HepG2 (cell line): ENCODE data around the gene EIF6. TPM values are rescaled to one million over a fixed set of nuclear protein-coding genes. Genes with fewer than 3 reads are reported as not detected.

ENCODE experiments used
- BCL6 ChIP-seq: IDR thresholded peaks from 2 replicates; pipeline ENCODE4 v1.6.1; 2016; ENCODE audit warnings: missing genetic modification reagents, missing compliant biosample characterization
- CEBPG ChIP-seq: IDR thresholded peaks from 2 replicates; pipeline ENCODE4 v1.6.1; 2016
- ELF4 ChIP-seq: sonication (generic); formaldehyde crosslinking; IDR thresholded peaks from 2 replicates; pipeline ENCODE4 v1.5.0; 2020; ENCODE audit warnings: missing genetic modification reagents, mild to moderate bottlenecking, moderate library complexity, borderline replicate concordance
- GMEB1 ChIP-seq: sonication (generic); formaldehyde crosslinking; IDR thresholded peaks from 2 replicates; pipeline ENCODE4 v1.5.1; 2020; ENCODE audit warnings: missing genetic modification reagents, mild to moderate bottlenecking, borderline replicate concordance
- HDAC2 ChIP-seq: sonication (generic); formaldehyde crosslinking; IDR thresholded peaks from 2 replicates; pipeline ENCODE4 v1.4.0; 2020; ENCODE audit warnings: missing genetic modification reagents
- HMGA1 ChIP-seq: sonication (generic); formaldehyde crosslinking; conservative IDR thresholded peaks from 2 replicates; pipeline ENCODE4 v1.4.0; 2020; ENCODE audit warnings: missing genetic modification reagents
- MED8 ChIP-seq: sonication (generic); formaldehyde crosslinking; IDR thresholded peaks from 2 replicates; pipeline ENCODE4 v1.8.1; 2023; ENCODE audit warnings: mild to moderate bottlenecking, missing genetic modification reagents; ENCODE audit not compliant: insufficient replicate concordance
- NBN ChIP-seq: fragments of 450-650 bp; conservative IDR thresholded peaks from 2 replicates; pipeline ENCODE4 v1.6.1; 2017
- NR2F6 ChIP-seq, 2 experiments: IDR thresholded peaks; 2 replicates each; pipeline ENCODE4 v1.6.1; 2016; ENCODE audit warnings: antibody characterized with exemption in 1 of 2, mild to moderate bottlenecking in 1 of 2
- REL ChIP-seq: sonication (generic); formaldehyde crosslinking; conservative IDR thresholded peaks from 2 replicates; pipeline ENCODE4 v1.8.0; 2022; ENCODE audit warnings: mild to moderate bottlenecking, missing genetic modification reagents, moderate library complexity
- SRF ChIP-seq: IDR thresholded peaks from 2 replicates; pipeline ENCODE4 v1.6.1; 2011; ENCODE audit warnings: mild to moderate bottlenecking, low read depth, low read length, moderate library complexity
- TGIF2 ChIP-seq: IDR thresholded peaks from 2 replicates; pipeline ENCODE4 v1.6.1; 2016; ENCODE audit warnings: control low read depth, missing compliant biosample characterization
- ZNF225 ChIP-seq: sonication (generic); formaldehyde crosslinking; IDR thresholded peaks from 2 replicates; pipeline ENCODE4 v1.4.0; 2020; ENCODE audit warnings: mild to moderate bottlenecking, missing genetic modification reagents
- ZNF263 ChIP-seq: sonication (generic); formaldehyde crosslinking; IDR thresholded peaks from 2 replicates; pipeline ENCODE4 v1.4.0; 2020; ENCODE audit warnings: missing genetic modification reagents
- ZNF275 ChIP-seq: sonication (generic); formaldehyde crosslinking; IDR thresholded peaks from 2 replicates; pipeline ENCODE4 v1.8.0; 2022; ENCODE audit warnings: missing genetic modification reagents, mild to moderate bottlenecking, inconsistent platforms, borderline replicate concordance
- ZNF615 ChIP-seq: sonication (generic); formaldehyde crosslinking; IDR thresholded peaks from 2 replicates; pipeline ENCODE4 v1.5.0; 2020; ENCODE audit warnings: mild to moderate bottlenecking, missing genetic modification reagents, borderline replicate concordance
- ZNF644 ChIP-seq: IDR thresholded peaks from 2 replicates; pipeline ENCODE4 v1.6.1; 2016; ENCODE audit warnings: low read depth
- ZNF792 ChIP-seq: IDR thresholded peaks from 2 replicates; pipeline ENCODE4 v1.6.1; 2016
- ZNF839 ChIP-seq: sonication (generic); formaldehyde crosslinking; IDR thresholded peaks from 2 replicates; pipeline ENCODE4 v1.4.0; 2020; ENCODE audit warnings: missing genetic modification reagents, mild to moderate bottlenecking, borderline replicate concordance
- polyA plus RNA-seq, 8 experiments: library from polyadenylated mRNA; depleted of rRNA in 3 of 8; stranded (reverse) in 7 of 8; unstranded in 1 of 8; fragments of >200 nt; fragmentation: Illumina TruSeq in 4 of 8; extraction: Trizol in 4 of 8; gene quantifications; 2 replicates each; pipeline versions ENCODE4 v1.2.1 to v1.2.3, GENCODE V29; 2011 to 2016; ENCODE audit warnings: low read depth in 4 of 8, missing spikeins in 1 of 8, mixed read lengths in 1 of 8; ENCODE audit not compliant: insufficient read depth in 1 of 8
- total RNA-seq, 5 experiments: library from RNA; depleted of rRNA; stranded (reverse); fragments of >200 nt; fragmentation: Illumina TruSeq; extraction: Trizol; gene quantifications; 2 replicates each; pipeline ENCODE4 v1.2.3, GENCODE V29; 2016; ENCODE audit warnings: low read depth in 1 of 5
- TF ChIP-seq, protein P1 (sequence below), 2 experiments: sonication (generic) in 1 of 2; formaldehyde crosslinking in 1 of 2; IDR thresholded peaks; 2 replicates each; pipeline versions ENCODE4 v1.5.1 to v1.6.1; 2011 to 2020; ENCODE audit warnings: borderline replicate concordance in 1 of 2, low read depth in 1 of 2, low read length in 1 of 2, mild to moderate bottlenecking in 1 of 2, missing genetic modification reagents in 1 of 2, moderate library complexity in 1 of 2
- TF ChIP-seq, protein P2 (sequence below): sonication (generic); formaldehyde crosslinking; IDR thresholded peaks from 2 replicates; pipeline ENCODE4 v1.5.1; 2020; ENCODE audit warnings: mild to moderate bottlenecking, missing genetic modification reagents, borderline replicate concordance
- TF ChIP-seq, protein P3 (sequence below): sonication (generic); formaldehyde crosslinking; IDR thresholded peaks from 2 replicates; pipeline ENCODE4 v1.5.0; 2020; ENCODE audit warnings: mild to moderate bottlenecking, missing genetic modification reagents

EIF6 gene
- total and polyA plus RNA-seq, 2 of the 13 experiments (the other 11 are each of a cell fraction or from before 2014, with no cell fraction given), result 462 to 466 TPM

- TF ChIP-seq ZNF275 (CRISPR knock-in tag) (no peak), HMGA1 (CRISPR knock-in tag) (no peak), ZNF792 (CRISPR knock-in tag) (no peak), TGIF2 (no peak), REL (no peak), BCL6 (CRISPR knock-in tag) (0 out of 2 replicates have a peak, but pooled peaks have one; percentile 17), NR2F6 (IDR thresholded peaks at IDR 0.05) (peak; percentile 15; the same call in 1 of the 2 replicates), NR2F6 (CRISPR knock-in tag; IDR thresholded peaks at IDR 0.05) (0 out of 2 replicates have a peak, but pooled peaks have one; percentile 18), ZNF644 (CRISPR knock-in tag) (peak; percentile 39; the same call in 1 of the 2 replicates), ZNF263 (CRISPR knock-in tag) (no peak), GMEB1 (CRISPR knock-in tag) (no peak), ZNF615 (CRISPR knock-in tag) (no peak), MED8 (CRISPR knock-in tag) (no peak), ZNF225 (CRISPR knock-in tag) (peak; percentile 61; the same call in 1 of the 2 replicates), ZNF839 (peak; percentile 59; the same call in 1 of the 2 replicates), SRF (no peak; the same call in 1 of the 2 replicates), HDAC2 (CRISPR knock-in tag) (no peak; the same call in 1 of the 2 replicates), ELF4 (no peak), CEBPG (CRISPR knock-in tag) (no peak), NBN (no peak)
- TF ChIP-seq, protein P1, sequence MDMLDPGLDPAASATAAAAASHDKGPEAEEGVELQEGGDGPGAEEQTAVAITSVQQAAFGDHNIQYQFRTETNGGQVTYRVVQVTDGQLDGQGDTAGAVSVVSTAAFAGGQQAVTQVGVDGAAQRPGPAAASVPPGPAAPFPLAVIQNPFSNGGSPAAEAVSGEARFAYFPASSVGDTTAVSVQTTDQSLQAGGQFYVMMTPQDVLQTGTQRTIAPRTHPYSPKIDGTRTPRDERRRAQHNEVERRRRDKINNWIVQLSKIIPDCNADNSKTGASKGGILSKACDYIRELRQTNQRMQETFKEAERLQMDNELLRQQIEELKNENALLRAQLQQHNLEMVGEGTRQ (IDR thresholded peaks at IDR 0.05; ENCODE audit: low read depth, low read length), result no peak
- TF ChIP-seq, protein P1 (CRISPR knock-in tag; IDR thresholded peaks at IDR 0.05; ENCODE audit: borderline replicate concordance), result no peak
- TF ChIP-seq, protein P2, sequence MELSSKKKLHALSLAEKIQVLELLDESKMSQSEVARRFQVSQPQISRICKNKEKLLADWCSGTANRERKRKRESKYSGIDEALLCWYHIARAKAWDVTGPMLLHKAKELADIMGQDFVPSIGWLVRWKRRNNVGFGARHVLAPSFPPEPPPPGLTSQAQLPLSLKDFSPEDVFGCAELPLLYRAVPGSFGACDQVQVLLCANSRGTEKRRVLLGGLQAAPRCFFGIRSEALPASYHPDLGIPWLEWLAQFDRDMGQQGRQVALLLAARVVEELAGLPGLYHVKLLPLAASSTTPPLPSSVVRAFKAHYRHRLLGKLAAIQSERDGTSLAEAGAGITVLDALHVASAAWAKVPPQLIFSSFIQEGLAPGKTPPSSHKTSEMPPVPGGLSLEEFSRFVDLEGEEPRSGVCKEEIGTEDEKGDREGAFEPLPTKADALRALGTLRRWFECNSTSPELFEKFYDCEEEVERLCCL, result no peak
- TF ChIP-seq, protein P3, sequence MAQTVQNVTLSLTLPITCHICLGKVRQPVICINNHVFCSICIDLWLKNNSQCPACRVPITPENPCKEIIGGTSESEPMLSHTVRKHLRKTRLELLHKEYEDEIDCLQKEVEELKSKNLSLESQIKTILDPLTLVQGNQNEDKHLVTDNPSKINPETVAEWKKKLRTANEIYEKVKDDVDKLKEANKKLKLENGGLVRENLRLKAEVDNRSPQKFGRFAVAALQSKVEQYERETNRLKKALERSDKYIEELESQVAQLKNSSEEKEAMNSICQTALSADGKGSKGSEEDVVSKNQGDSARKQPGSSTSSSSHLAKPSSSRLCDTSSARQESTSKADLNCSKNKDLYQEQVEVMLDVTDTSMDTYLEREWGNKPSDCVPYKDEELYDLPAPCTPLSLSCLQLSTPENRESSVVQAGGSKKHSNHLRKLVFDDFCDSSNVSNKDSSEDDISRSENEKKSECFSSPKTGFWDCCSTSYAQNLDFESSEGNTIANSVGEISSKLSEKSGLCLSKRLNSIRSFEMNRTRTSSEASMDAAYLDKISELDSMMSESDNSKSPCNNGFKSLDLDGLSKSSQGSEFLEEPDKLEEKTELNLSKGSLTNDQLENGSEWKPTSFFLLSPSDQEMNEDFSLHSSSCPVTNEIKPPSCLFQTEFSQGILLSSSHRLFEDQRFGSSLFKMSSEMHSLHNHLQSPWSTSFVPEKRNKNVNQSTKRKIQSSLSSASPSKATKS, result no peak
These were observed 22.5 kb upstream of the EIF6 start (continued) for GRCh38 chr20:35306931-35307517.
